PFSK-1 (cell line): ENCODE data around the gene SFI1.

Experiments used
- FOXP2 ChIP-seq: optimal IDR thresholded peaks from 2 replicates; pipeline ENCODE3; 2011; ENCODE audit warnings: borderline replicate concordance, control low read depth, inconsistent platforms; ENCODE audit not compliant: insufficient read depth; ENCODE audit errors: extremely low read length, extremely low read depth
- POLR2AphosphoS5 ChIP-seq: IDR thresholded peaks from 2 replicates; pipeline ENCODE4 v1.6.1; 2012; ENCODE audit warnings: low read depth, mild to moderate bottlenecking, control low read depth, low read length, moderate library complexity
- SIN3A ChIP-seq: IDR thresholded peaks from 2 replicates; pipeline ENCODE4 v1.6.1; 2012; ENCODE audit warnings: mild to moderate bottlenecking, low read length, moderate library complexity, borderline replicate concordance; ENCODE audit not compliant: insufficient read depth
- TAF1 ChIP-seq: IDR thresholded peaks from 2 replicates; pipeline ENCODE4 v1.6.1; 2012; ENCODE audit warnings: low read length, control low read depth, borderline replicate concordance; ENCODE audit not compliant: insufficient read depth
- TF ChIP-seq, protein P1 (sequence below), 2 experiments: IDR thresholded peaks; 2 replicates each; pipeline versions ENCODE4 v1.6.1 to v1.8.0; 2011 to 2012; ENCODE audit warnings: low read depth in 2 of 2, low read length in 2 of 2, control low read depth in 1 of 2, inconsistent platforms in 1 of 2, mild to moderate bottlenecking in 1 of 2, moderate library complexity in 1 of 2; ENCODE audit not compliant: insufficient read depth in 1 of 2

SFI1 gene

DNA sequence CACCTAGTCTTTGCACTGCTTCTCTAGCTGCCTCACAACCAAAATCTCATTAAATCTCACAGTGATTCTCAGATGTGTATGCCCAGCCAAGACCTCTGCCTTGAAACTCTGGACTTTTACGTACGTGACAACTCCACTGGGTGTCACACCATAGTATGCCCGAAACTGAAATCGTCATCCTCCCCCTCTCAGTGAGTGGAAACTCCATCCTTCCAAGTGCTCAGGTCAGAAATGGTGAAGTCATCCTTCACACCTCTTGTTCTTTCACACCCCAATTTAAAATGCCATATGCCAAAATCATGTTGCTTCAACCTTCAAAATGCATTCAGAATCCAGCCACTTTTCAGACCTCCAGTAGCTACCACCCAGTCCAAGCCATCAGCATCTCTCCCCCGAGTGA is 42.5 kb downstream of the SFI1 start:
- TF ChIP-seq POLR2AphosphoS5 (no peak), TAF1 (no peak), SIN3A (no peak), FOXP2 (no peak)
- TF ChIP-seq, protein P1, sequence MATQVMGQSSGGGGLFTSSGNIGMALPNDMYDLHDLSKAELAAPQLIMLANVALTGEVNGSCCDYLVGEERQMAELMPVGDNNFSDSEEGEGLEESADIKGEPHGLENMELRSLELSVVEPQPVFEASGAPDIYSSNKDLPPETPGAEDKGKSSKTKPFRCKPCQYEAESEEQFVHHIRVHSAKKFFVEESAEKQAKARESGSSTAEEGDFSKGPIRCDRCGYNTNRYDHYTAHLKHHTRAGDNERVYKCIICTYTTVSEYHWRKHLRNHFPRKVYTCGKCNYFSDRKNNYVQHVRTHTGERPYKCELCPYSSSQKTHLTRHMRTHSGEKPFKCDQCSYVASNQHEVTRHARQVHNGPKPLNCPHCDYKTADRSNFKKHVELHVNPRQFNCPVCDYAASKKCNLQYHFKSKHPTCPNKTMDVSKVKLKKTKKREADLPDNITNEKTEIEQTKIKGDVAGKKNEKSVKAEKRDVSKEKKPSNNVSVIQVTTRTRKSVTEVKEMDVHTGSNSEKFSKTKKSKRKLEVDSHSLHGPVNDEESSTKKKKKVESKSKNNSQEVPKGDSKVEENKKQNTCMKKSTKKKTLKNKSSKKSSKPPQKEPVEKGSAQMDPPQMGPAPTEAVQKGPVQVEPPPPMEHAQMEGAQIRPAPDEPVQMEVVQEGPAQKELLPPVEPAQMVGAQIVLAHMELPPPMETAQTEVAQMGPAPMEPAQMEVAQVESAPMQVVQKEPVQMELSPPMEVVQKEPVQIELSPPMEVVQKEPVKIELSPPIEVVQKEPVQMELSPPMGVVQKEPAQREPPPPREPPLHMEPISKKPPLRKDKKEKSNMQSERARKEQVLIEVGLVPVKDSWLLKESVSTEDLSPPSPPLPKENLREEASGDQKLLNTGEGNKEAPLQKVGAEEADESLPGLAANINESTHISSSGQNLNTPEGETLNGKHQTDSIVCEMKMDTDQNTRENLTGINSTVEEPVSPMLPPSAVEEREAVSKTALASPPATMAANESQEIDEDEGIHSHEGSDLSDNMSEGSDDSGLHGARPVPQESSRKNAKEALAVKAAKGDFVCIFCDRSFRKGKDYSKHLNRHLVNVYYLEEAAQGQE (IDR thresholded peaks at IDR 0.05; ENCODE audit: insufficient read depth in 1 of 2, low read depth in 2 of 2, low read length in 2 of 2), result no peak

DNA sequence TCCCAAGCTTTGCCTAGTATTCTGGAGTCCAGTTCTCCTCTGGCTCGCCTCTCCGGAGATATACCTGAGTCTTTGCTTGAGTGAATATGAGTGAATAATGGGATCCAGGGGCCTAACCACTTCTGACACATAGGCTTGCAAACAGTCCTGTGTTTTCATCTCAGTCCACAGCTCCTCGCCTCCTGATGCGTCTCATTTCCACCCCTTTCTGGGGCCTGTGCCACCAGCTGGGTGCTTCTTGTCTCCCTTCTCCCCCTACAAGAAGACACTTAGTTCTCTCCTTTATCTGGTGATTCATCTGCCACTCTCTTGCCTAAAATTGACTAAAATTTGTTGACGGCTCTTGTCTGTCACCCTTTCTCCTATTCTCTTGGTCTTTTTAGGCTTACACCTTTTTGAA is 44.6 kb downstream of the SFI1 start:
- TF ChIP-seq, protein P1 (IDR thresholded peaks at IDR 0.05; ENCODE audit: insufficient read depth in 1 of 2, low read depth in 2 of 2, low read length in 2 of 2), result no peak
- TF ChIP-seq FOXP2 (no peak), TAF1 (no peak), POLR2AphosphoS5 (no peak), SIN3A (no peak)

DNA sequence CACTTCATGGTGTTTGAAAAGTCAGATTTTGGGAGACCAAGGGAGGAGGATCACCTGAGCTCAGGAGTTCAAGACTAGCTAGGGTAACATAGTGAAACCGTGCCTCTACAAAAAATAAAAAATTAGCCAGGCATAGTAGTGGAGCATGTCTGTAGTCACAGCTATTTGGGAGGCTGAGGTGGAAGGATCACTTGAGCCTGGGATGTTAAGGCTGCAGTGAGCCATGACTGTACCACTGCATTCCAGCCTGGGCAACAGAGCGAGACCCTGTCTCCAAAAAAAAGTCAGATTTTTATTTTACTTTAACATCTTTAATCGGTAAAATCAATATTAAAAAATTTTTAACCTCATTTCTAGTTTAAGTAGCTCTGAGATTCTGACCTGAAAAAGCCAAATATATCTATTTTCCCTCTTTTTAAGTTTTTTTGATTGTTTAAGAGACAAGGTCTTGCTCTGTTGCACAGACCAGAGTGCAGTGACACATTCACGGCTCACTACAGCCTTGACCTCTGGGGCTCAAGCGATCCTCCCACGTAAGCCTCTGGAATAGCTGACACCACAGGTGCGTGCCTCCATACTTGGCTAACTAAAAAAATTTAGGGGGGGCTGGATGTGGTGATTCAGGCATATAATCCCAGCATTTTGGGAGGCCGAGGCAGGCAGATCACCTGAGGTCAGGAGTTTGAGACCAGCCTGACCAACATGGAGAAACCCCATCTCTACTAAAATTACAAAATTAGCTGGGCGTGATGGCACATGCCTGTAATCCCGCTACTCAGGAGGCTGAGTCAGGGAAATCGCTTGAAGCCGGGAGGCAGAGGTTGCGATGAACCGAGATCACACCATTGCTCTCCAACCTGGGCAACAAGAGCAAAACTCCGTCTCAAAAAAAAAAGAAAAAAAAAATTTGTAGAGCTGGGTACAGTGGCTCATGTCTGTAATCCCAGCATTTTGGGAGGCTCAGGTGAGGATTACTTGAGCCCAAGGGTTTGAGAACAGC is 48.4 kb downstream of the SFI1 start:
- TF ChIP-seq, protein P1 (IDR thresholded peaks at IDR 0.05; ENCODE audit: insufficient read depth in 1 of 2, low read depth in 2 of 2, low read length in 2 of 2), result no peak
- TF ChIP-seq FOXP2, result no peak
- TF ChIP-seq TAF1, result no peak
- TF ChIP-seq SIN3A, result no peak
- no peak for TF ChIP-seq POLR2AphosphoS5

DNA sequence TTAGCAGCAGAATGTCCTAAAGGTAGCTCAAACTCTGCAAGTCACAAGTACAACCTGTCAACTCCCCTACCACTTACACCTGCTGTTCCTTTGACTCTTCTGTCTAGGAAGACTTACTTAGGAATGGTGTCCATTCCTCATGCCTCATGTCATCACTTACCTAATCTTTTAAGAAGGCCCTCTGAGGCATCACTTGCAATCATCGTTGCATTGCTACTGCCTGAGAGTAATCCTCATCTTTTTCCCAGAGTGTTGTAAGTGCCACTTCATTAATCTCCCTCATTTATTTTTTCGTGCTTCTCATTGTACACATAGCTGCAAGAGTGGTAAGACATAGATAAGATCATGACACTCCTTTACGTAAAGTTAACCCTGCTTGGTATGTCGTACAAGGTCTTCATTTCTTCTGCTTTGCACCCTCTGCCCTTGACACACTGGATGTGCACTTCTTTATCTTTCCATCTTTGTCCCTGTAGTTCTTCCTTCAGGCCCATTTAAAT is 54.6 kb downstream of the SFI1 start:
- no peak for TF ChIP-seq SIN3A
- TF ChIP-seq POLR2AphosphoS5, result no peak
- no peak for TF ChIP-seq FOXP2
- TF ChIP-seq TAF1, result no peak
- TF ChIP-seq, protein P1 (IDR thresholded peaks at IDR 0.05; ENCODE audit: insufficient read depth in 1 of 2, low read depth in 2 of 2, low read length in 2 of 2), result no peak

DNA sequence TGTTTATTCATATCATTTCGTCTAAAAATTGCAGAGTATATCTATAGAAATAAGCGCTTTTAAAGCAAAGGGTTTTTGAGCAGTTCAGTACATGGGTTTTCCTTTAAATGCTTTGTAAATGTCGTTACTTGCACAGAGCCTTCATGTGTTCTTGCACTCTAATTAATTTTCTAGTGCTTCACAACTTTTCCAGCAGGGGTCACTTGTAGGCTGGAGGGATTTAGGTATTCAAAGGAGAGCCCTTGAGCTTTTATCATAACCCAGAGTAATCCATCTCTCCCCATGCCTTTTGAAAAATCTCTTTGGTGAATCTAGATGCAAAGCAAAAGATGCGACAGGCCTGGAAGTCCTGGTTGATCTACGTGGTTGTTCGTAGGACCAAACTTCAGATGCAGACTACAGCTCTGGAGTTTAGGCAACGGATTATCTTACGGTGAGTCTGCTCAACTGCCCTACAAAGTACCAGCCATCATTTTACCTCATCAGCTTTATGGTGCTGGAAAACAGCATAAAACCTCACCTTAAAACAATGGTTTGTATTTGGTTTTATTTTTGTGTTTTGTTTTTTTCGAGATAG is 60.4 kb downstream of the SFI1 start:
- TF ChIP-seq FOXP2 (no peak), SIN3A (no peak), TAF1 (no peak), POLR2AphosphoS5 (no peak)
- TF ChIP-seq, protein P1 (IDR thresholded peaks at IDR 0.05; ENCODE audit: insufficient read depth in 1 of 2, low read depth in 2 of 2, low read length in 2 of 2), result no peak
